ENCODE measurements around the gene GSK3B.

Gene GSK3B

GRCh38 chr3:119819806-119820205, 274.4 kb downstream of the GSK3B start:
- Histone ChIP-seq H3K4me3 (ENCODE audit: low read depth in 1 of 2, low read length in 2 of 2) (no peak overlapping the region), H3K27ac (ENCODE audit: low read length) (no peak overlapping the region), H3K9me3 (ENCODE audit: insufficient read depth, low read length, severe bottlenecking) (no peaks in the 10 kb centered on the region), H3K36me3 (ENCODE audit: insufficient read depth, low read length) (peaks cover 3% of the 10 kb centered on the region), H2AFZ (ENCODE audit: low read depth, low read length) (no peak overlapping the region), H3K9ac (ENCODE audit: low read depth, low read length) (no peak overlapping the region), H3K27me3 (ENCODE audit: insufficient read depth, low read length, poor library complexity) (no peaks in the 10 kb centered on the region), H3K4me2 (ENCODE audit: insufficient read depth, low read length) (no peak overlapping the region), H3K79me2 (ENCODE audit: insufficient read depth, low read length) (no peaks in the 10 kb centered on the region), H3K4me1 (ENCODE audit: insufficient read depth, low read length) (no peaks in the 10 kb centered on the region), H4K20me1 (ENCODE audit: insufficient read depth, low read length) (0 out of 2 replicates have a peak, but pooled peaks cover 3% of the 10 kb centered on the region)
- DNase-seq (no peak), ATAC-seq (ENCODE audit: insufficient read depth, low read depth) (no peak)
- no peak for TF ChIP-seq EZH2 (IDR thresholded peaks at IDR 0.05; ENCODE audit: borderline replicate concordance, low read depth, low read length, severe bottlenecking)
- no peak for TF ChIP-seq CTCF (IDR thresholded peaks at IDR 0.05; ENCODE audit: borderline replicate concordance, extremely low read depth, low read length, poor library complexity, severe bottlenecking)

- Histone ChIP-seq H3K36me3 (ENCODE audit: insufficient read depth, low read length) (no peaks in the 10 kb centered on the region), H3K27me3 (ENCODE audit: insufficient read depth, low read length, poor library complexity) (no peaks in the 10 kb centered on the region), H2AFZ (ENCODE audit: low read depth, low read length) (no peak overlapping the region), H3K4me2 (ENCODE audit: insufficient read depth, low read length) (no peak overlapping the region), H3K79me2 (ENCODE audit: insufficient read depth, low read length) (no peaks in the 10 kb centered on the region), H3K4me1 (ENCODE audit: insufficient read depth, low read length) (no peaks in the 10 kb centered on the region), H3K9me3 (ENCODE audit: insufficient read depth, low read length, severe bottlenecking) (no peaks in the 10 kb centered on the region), H3K9ac (ENCODE audit: low read depth, low read length) (no peak overlapping the region), H3K27ac (ENCODE audit: low read length) (no peak overlapping the region), H3K4me3 (ENCODE audit: low read depth in 1 of 2, low read length in 2 of 2) (no peak overlapping the region), H4K20me1 (ENCODE audit: insufficient read depth, low read length) (no peaks in the 10 kb centered on the region)
- DNase-seq = no peak
- no peak for ATAC-seq (ENCODE audit: insufficient read depth, low read depth)
- TF ChIP-seq EZH2 (IDR thresholded peaks at IDR 0.05; ENCODE audit: borderline replicate concordance, low read depth, low read length, severe bottlenecking) (no peak), CTCF (IDR thresholded peaks at IDR 0.05; ENCODE audit: borderline replicate concordance, extremely low read depth, low read length, poor library complexity, severe bottlenecking) (no peak)
Measured at GRCh38 chr3:119818937-119819336, 275.3 kb downstream of the GSK3B start.

GRCh38 chr3:119817583-119818363, 276.5 kb downstream of the GSK3B start:
- Histone ChIP-seq H4K20me1 (ENCODE audit: insufficient read depth, low read length) (no peaks in the 10 kb centered on the region), H3K27me3 (ENCODE audit: insufficient read depth, low read length, poor library complexity) (no peaks in the 10 kb centered on the region), H3K9me3 (ENCODE audit: insufficient read depth, low read length, severe bottlenecking) (no peaks in the 10 kb centered on the region), H3K27ac (ENCODE audit: low read length) (no peak overlapping the region), H3K4me1 (ENCODE audit: insufficient read depth, low read length) (no peaks in the 10 kb centered on the region), H2AFZ (ENCODE audit: low read depth, low read length) (no peak overlapping the region), H3K79me2 (ENCODE audit: insufficient read depth, low read length) (no peaks in the 10 kb centered on the region), H3K4me3 (ENCODE audit: low read depth in 1 of 2, low read length in 2 of 2) (no peak overlapping the region), H3K9ac (ENCODE audit: low read depth, low read length) (no peak overlapping the region), H3K4me2 (ENCODE audit: insufficient read depth, low read length) (no peak overlapping the region), H3K36me3 (ENCODE audit: insufficient read depth, low read length) (no peaks in the 10 kb centered on the region)
- TF ChIP-seq CTCF (IDR thresholded peaks at IDR 0.05; ENCODE audit: borderline replicate concordance, extremely low read depth, low read length, poor library complexity, severe bottlenecking) = no peak
- TF ChIP-seq EZH2 (IDR thresholded peaks at IDR 0.05; ENCODE audit: borderline replicate concordance, low read depth, low read length, severe bottlenecking) = no peak
- DNase-seq (no peak), ATAC-seq (ENCODE audit: insufficient read depth, low read depth) (no peak)

All from DND-41 (cell line).